ENCODE data around the gene ADIPOR2. TPM values are rescaled to one million over a fixed set of nuclear protein-coding genes. Genes with fewer than 3 reads are reported as not detected.

ADIPOR2 gene
- total RNA-seq, 4 donors from 2014 or later, result 28.2 to 37.4 (median 34.1) TPM

DNA sequence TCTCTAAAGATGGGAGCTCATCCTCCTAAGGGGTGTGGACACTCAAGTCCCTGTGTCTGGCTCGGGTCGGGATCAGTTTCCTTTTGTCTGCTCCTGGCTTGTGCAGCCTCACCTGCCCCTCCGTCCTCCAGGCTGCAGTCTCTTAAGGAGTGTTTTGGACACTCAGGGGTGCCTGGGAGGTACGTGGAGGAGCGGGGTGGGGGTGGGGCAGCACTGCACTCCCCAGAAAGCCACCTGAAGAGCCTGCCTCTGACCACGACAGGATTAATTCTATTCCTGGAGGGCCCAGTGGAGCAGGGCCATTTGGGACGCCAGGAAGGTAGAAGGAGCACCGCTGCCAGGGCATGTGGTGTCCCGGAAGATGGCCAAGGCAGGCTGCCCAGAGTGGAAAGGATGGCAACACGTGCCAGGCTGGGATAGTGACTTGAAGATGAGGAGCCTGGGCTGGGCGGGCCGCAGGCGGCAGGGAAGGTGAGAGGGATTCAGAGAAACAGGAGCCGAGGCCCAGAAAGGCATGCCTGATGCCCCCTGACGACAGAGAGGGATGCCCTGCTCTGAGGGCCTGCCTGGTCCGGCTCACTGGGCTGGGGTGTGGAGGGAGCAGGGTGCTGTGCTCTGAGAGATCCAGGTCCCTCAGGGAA lies 114.7 kb downstream of the ADIPOR2 start:
- H3K4me1 ChIP-seq, result peaks cover 0 to 16% (median 9%) of the 10 kb centered on the region in 4 donors
- H3K4me3 ChIP-seq, result no peak overlapping the region
- DNase-seq (ENCODE audit: extremely low spot score), result no peak
- H3K9me3 ChIP-seq, result no peaks in the 10 kb centered on the region
- no peaks in the 10 kb centered on the region for H3K27me3 ChIP-seq
- WGBS, result 96% methylated on average over 9 of the region's 16 CpGs
- TF ChIP-seq POLR2A (IDR thresholded peaks at IDR 0.05; ENCODE audit: low read depth), result no peak
- TF ChIP-seq, protein P1, sequence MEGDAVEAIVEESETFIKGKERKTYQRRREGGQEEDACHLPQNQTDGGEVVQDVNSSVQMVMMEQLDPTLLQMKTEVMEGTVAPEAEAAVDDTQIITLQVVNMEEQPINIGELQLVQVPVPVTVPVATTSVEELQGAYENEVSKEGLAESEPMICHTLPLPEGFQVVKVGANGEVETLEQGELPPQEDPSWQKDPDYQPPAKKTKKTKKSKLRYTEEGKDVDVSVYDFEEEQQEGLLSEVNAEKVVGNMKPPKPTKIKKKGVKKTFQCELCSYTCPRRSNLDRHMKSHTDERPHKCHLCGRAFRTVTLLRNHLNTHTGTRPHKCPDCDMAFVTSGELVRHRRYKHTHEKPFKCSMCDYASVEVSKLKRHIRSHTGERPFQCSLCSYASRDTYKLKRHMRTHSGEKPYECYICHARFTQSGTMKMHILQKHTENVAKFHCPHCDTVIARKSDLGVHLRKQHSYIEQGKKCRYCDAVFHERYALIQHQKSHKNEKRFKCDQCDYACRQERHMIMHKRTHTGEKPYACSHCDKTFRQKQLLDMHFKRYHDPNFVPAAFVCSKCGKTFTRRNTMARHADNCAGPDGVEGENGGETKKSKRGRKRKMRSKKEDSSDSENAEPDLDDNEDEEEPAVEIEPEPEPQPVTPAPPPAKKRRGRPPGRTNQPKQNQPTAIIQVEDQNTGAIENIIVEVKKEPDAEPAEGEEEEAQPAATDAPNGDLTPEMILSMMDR (IDR thresholded peaks at IDR 0.05), result no peak
- TF ChIP-seq POLR2AphosphoS5 (IDR thresholded peaks at IDR 0.05), result no peak
- TF ChIP-seq EP300 (IDR thresholded peaks at IDR 0.05), result no peak
- intact Hi-C loops (cut with DNase I), result no loop called here
- H3K27ac ChIP-seq (replicated peaks in 1 of 4), result no peak overlapping the region
- no peaks in the 10 kb centered on the region for H3K36me3 ChIP-seq

DNA sequence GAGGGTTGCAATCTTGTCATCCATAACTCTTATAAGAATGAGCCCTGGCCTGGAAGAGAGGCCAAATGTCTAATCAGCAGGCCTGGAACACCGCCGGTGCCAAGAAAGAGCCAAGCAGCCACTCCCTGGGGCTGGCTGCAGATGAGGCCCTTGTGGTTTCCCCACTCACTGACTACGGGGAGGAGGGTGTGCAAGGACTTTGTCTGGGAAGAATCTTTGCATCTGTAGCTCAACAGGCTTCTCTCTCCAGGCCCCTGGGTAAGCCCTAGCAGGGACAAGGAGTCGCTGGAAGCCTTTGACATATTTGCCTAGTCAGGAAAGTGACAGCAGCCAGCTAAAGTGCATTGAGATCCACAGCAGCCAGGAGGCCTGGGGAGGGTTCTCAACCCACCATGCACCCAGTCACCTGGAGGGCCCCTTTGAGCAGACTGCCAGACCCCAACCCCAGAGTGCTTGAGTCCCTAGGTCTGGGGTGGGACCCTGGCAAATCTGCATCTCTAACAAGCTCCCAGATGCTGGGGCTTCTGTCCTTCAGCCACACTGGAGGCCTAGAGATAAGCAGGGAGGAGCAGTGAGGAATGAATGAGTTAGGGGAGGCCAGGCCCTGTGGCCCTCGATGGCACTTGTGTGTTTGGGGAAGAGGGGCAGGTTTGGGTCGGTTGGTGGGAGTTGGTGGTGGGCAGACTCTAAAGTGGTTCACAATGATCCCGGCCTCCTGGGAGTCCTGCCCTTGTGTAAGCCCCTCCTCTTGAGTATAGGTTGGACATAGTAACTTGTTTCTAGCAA lies 115.6 kb downstream of the ADIPOR2 start:
- H3K36me3 ChIP-seq, result no peaks in the 10 kb centered on the region
- intact Hi-C loops (cut with DNase I), result no loop called here
- H3K27me3 ChIP-seq, result no peaks in the 10 kb centered on the region
- TF ChIP-seq, protein P1 (IDR thresholded peaks at IDR 0.05), result no peak
- TF ChIP-seq POLR2AphosphoS5 (IDR thresholded peaks at IDR 0.05) (no peak), POLR2A (IDR thresholded peaks at IDR 0.05; ENCODE audit: low read depth) (no peak), EP300 (IDR thresholded peaks at IDR 0.05) (no peak)
- no peak for DNase-seq (ENCODE audit: extremely low spot score)
- no peak overlapping the region for H3K4me3 ChIP-seq
- no peak overlapping the region for H3K27ac ChIP-seq (replicated peaks in 1 of 4)
- H3K9me3 ChIP-seq, result no peaks in the 10 kb centered on the region
- WGBS, result 64% methylated on average over 7 of the region's 7 CpGs
- H3K4me1 ChIP-seq, result peaks cover 0 to 16% (median 14%) of the 10 kb centered on the region in 4 donors

DNA sequence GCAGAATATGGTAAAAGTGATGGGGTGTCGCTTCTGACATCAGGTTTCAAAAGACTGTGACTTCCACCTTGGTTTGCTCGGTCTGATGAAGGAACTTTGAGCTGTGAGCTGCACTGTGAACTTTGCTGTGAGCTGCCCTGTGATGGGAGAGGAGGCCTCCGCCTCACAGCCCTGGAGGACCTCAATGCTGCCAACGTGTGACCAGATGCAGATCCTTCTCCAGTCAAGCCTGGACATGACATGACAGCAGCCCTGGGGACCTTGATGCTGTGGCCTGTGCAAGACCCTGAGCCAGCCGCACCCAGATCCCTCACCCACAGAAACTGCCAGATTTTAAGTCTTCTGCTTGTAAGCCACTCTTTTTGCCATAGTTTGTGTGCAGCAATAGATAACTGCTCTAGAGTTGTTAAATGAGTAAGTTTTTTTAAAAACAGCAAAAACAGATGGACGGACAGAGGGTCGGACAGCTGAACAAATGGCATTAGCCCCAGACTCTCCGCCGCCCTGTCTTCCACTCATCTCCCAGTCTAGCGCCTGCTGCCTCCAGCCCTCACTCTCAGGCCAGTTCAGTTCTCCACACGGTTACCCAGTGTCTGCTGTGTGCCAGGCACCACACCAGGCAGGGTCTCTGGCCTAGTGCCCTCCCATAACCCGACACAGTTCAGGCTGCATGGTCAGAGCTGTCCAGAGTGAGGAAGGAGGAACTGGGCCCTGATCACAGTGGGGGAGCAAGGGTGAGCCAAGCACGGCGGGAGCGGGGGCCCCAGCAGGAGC lies 116.4 kb downstream of the ADIPOR2 start:
- TF ChIP-seq POLR2AphosphoS5 (IDR thresholded peaks at IDR 0.05) (no peak), EP300 (IDR thresholded peaks at IDR 0.05) (no peak), POLR2A (IDR thresholded peaks at IDR 0.05; ENCODE audit: low read depth) (no peak)
- TF ChIP-seq, protein P1 (IDR thresholded peaks at IDR 0.05), result no peak
- H3K36me3 ChIP-seq, result no peaks in the 10 kb centered on the region
- intact Hi-C loops (cut with DNase I), result no loop called here

DNA sequence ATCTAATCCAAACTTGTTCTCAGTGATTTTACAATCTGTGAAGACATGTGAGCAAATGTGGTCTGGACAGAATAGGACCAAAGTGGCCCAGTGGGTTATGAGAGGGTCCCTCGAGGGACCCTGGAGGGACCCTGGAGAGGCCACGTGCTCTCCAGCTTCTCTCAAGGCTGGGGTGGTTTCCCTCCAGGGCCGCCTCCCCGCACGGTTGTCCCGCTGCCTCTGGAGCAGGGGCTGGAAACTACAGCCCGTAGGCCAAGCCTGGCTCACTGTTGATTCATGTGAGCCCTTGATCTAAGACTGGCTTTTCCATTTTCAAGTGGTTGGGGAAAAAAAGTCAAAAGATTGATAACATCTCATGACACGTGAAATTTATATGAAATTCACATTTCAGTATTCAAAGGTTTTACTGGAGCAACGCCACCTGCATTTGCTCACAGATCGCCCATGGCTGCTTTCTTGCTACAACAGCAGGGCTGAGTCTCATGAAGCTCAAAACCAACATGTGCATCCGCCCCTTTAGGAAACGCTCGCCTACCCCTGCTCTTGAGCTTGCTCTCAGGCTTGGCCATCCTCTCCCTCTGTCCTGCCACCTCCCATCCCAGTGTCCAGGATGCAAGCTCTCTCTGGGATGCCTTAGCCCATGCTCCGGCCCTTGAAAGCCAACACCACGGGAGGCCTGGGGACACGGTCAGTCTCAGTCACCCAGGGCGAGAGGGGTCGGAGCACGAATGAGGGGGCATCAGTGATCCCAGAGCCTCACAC lies 117.3 kb downstream of the ADIPOR2 start:
- Histone ChIP-seq H3K27ac (replicated peaks in 1 of 4) (no peak overlapping the region), H3K9me3 (no peaks in the 10 kb centered on the region), H3K27me3 (no peaks in the 10 kb centered on the region), H3K4me3 (no peak overlapping the region), H3K36me3 (no peaks in the 10 kb centered on the region), H3K4me1 (peaks cover 0 to 23% (median 17%) of the 10 kb centered on the region in 4 donors)
- WGBS, result 87% methylated on average over 19 of the region's 19 CpGs
- DNase-seq (ENCODE audit: extremely low spot score), result no peak
- TF ChIP-seq, protein P1 (IDR thresholded peaks at IDR 0.05), result no peak
- TF ChIP-seq POLR2AphosphoS5 (IDR thresholded peaks at IDR 0.05) (no peak), EP300 (IDR thresholded peaks at IDR 0.05) (no peak), POLR2A (IDR thresholded peaks at IDR 0.05; ENCODE audit: low read depth) (no peak)
- intact Hi-C loops (cut with DNase I), result no loop called here

More for the DNA sequence above, 116.4 kb downstream of the ADIPOR2 start:
- 90% methylated on average over 13 of the region's 15 CpGs for WGBS
- Histone ChIP-seq H3K27ac (replicated peaks in 1 of 4) (no peak overlapping the region), H3K27me3 (no peaks in the 10 kb centered on the region), H3K9me3 (no peaks in the 10 kb centered on the region), H3K4me3 (no peak overlapping the region), H3K4me1 (peaks cover 0 to 19% (median 17%) of the 10 kb centered on the region in 4 donors)
- DNase-seq (ENCODE audit: extremely low spot score), result no peak

Measured in esophagus muscularis mucosa (tissue), 4 donors.